Activated T-cell treated with anti-CD3 and anti-CD28 coated beads for 24 hours (primary cell): ENCODE data around the gene AP3M1.
"Not testable (repeated sequence)": the region's sequence is repeated elsewhere in the genome, so short reads cannot be mapped to it uniquely, and the experiment has no call there.

Experiments used
- DNase-seq: peaks from one replicate; pipeline ENCODE4 v3.0.0-alpha.2; 2020; ENCODE audit warnings: low read depth

Gene AP3M1

GRCh38 chr10:74150204-74150989 lies at the start of gene AP3M1:
TSS of gene AP3M1 (minus strand) at chr10:74150828. CDS start at chr10:74138379, 12,449 bp downstream.
- peak; percentile 72 for DNase-seq

GRCh38 chr10:74199315-74199714 lies 48.7 kb upstream of the AP3M1 start:
- no peak for DNase-seq

- no peak for DNase-seq
Observed at GRCh38 chr10:74194999-74195398, 44.4 kb upstream of the AP3M1 start.

GRCh38 chr10:74194545-74194944 lies 43.9 kb upstream of the AP3M1 start:
- no peak for DNase-seq

GRCh38 chr10:74190494-74190893 lies 39.9 kb upstream of the AP3M1 start:
- no peak for DNase-seq

- no peak for DNase-seq
Observed at GRCh38 chr10:74189999-74190421, 39.4 kb upstream of the AP3M1 start.

GRCh38 chr10:74188617-74189016 lies 38.0 kb upstream of the AP3M1 start:
- DNase-seq = not testable (repeated sequence)

- DNase-seq = no peak
Observed at GRCh38 chr10:74187237-74187636, 36.6 kb upstream of the AP3M1 start.

GRCh38 chr10:74186678-74187077 lies 36.0 kb upstream of the AP3M1 start:
- no peak for DNase-seq

- no peak for DNase-seq
Observed at GRCh38 chr10:74179111-74179710, 28.6 kb upstream of the AP3M1 start.

GRCh38 chr10:74178042-74178791 lies 27.6 kb upstream of the AP3M1 start:
- DNase-seq = no peak

- DNase-seq = peak; percentile 30
Observed at GRCh38 chr10:74177140-74177677, 26.6 kb upstream of the AP3M1 start.

- DNase-seq = peak; percentile 92
Observed at GRCh38 chr10:74176380-74177139, 25.9 kb upstream of the AP3M1 start.

- no peak for DNase-seq
Observed at GRCh38 chr10:74175510-74176379, 25.1 kb upstream of the AP3M1 start.

- DNase-seq = no peak
Observed at GRCh38 chr10:74174521-74174920, 23.9 kb upstream of the AP3M1 start.

- DNase-seq = no peak
Observed at GRCh38 chr10:74171625-74172024, 21.0 kb upstream of the AP3M1 start.

GRCh38 chr10:74167443-74167842 lies 16.8 kb upstream of the AP3M1 start:
- no peak for DNase-seq

- no peak for DNase-seq
Observed at GRCh38 chr10:74165530-74165901, 14.9 kb upstream of the AP3M1 start.

- DNase-seq = no peak
Observed at GRCh38 chr10:74164716-74165529, 14.3 kb upstream of the AP3M1 start.
